ENCODE data around the gene SCRN2. TPM values are rescaled to one million over a fixed set of nuclear protein-coding genes. Genes with fewer than 3 reads are reported as not detected.
A peak's percentile ranks its signal among the peaks of the same experiment; 100 is the strongest.

The SCRN2 gene
- total and polyA plus RNA-seq, 2 of the 13 experiments (the other 11 are each of a cell fraction or from before 2014, with no cell fraction given), result 21.7 to 29.5 TPM

DNA sequence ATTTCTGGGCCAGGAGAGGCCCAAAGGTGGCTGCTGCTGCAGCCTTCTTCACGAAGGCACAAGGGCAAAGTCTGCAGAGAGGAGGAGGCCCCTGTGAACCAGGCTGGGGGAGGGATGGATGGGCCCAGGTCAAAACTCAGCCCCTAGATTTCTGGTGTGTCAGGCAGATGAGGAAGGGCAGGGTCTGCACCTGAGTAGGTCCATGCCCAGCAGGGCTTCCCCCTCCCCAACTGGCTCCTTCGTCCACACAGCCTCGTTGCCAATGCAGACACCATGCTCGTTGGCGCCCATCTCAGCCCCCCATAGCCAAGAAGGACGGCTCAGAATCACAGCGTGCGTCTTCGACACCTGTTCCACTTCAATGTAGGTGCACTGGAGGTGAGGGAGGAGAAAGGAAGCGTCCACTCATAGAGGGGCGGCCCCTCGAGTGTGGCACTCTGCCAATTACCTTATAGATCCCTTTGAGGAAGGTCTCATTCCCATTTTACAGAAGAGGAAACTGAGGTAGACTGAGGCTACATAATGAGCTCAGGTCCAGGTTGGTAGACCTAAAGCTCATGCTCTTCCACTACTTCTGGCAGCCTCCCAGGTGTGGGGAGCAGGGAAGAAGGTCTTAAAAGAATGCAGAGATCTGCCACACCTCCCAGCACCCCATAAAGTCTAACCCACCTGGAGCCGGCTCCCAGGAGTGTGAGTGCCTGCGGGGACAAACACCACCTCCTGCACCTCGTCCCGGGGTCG is 902 bp downstream of the SCRN2 start (continued):
- TF ChIP-seq, protein P1, sequence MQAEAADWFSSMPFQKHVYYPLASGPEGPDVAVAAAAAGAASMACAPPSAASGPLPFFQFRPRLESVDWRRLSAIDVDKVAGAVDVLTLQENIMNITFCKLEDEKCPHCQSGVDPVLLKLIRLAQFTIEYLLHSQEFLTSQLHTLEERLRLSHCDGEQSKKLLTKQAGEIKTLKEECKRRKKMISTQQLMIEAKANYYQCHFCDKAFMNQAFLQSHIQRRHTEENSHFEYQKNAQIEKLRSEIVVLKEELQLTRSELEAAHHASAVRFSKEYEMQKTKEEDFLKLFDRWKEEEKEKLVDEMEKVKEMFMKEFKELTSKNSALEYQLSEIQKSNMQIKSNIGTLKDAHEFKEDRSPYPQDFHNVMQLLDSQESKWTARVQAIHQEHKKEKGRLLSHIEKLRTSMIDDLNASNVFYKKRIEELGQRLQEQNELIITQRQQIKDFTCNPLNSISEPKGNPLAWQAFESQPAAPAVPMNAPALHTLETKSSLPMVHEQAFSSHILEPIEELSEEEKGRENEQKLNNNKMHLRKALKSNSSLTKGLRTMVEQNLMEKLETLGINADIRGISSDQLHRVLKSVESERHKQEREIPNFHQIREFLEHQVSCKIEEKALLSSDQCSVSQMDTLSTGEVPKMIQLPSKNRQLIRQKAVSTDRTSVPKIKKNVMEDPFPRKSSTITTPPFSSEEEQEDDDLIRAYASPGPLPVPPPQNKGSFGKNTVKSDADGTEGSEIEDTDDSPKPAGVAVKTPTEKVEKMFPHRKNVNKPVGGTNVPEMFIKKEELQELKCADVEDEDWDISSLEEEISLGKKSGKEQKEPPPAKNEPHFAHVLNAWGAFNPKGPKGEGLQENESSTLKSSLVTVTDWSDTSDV (CRISPR knock-in tag; IDR thresholded peaks at IDR 0.05), result no peak; the same call in 1 of the 2 replicates
- TF ChIP-seq RFXANK (CRISPR knock-in tag; IDR thresholded peaks at IDR 0.05), result no peak
- TF ChIP-seq ZNF678 (CRISPR knock-in tag; IDR thresholded peaks at IDR 0.05), result no peak
- no peak for TF ChIP-seq RBM39 (IDR thresholded peaks at IDR 0.05; ENCODE audit: low read depth, low read length, poor library complexity, severe bottlenecking)
- TF ChIP-seq ZBTB37 (CRISPR knock-in tag; IDR thresholded peaks at IDR 0.05), result no peak
- TF ChIP-seq ZBTB7A (CRISPR knock-in tag; IDR thresholded peaks at IDR 0.05), result peak; percentile 28; the same call in 1 of the 2 replicates
- no peak for TF ChIP-seq BHLHE40 (IDR thresholded peaks at IDR 0.05; ENCODE audit: low read length)

GRCh38 chr17:47839071-47839470 is 2.0 kb downstream of the SCRN2 start:
- TF ChIP-seq CEBPG (CRISPR knock-in tag; IDR thresholded peaks at IDR 0.05), result no peak
- TF ChIP-seq, protein P2, sequence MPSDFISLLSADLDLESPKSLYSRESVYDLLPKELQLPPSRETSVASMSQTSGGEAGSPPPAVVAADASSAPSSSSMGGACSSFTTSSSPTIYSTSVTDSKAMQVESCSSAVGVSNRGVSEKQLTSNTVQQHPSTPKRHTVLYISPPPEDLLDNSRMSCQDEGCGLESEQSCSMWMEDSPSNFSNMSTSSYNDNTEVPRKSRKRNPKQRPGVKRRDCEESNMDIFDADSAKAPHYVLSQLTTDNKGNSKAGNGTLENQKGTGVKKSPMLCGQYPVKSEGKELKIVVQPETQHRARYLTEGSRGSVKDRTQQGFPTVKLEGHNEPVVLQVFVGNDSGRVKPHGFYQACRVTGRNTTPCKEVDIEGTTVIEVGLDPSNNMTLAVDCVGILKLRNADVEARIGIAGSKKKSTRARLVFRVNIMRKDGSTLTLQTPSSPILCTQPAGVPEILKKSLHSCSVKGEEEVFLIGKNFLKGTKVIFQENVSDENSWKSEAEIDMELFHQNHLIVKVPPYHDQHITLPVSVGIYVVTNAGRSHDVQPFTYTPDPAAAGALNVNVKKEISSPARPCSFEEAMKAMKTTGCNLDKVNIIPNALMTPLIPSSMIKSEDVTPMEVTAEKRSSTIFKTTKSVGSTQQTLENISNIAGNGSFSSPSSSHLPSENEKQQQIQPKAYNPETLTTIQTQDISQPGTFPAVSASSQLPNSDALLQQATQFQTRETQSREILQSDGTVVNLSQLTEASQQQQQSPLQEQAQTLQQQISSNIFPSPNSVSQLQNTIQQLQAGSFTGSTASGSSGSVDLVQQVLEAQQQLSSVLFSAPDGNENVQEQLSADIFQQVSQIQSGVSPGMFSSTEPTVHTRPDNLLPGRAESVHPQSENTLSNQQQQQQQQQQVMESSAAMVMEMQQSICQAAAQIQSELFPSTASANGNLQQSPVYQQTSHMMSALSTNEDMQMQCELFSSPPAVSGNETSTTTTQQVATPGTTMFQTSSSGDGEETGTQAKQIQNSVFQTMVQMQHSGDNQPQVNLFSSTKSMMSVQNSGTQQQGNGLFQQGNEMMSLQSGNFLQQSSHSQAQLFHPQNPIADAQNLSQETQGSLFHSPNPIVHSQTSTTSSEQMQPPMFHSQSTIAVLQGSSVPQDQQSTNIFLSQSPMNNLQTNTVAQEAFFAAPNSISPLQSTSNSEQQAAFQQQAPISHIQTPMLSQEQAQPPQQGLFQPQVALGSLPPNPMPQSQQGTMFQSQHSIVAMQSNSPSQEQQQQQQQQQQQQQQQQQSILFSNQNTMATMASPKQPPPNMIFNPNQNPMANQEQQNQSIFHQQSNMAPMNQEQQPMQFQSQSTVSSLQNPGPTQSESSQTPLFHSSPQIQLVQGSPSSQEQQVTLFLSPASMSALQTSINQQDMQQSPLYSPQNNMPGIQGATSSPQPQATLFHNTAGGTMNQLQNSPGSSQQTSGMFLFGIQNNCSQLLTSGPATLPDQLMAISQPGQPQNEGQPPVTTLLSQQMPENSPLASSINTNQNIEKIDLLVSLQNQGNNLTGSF (CRISPR knock-in tag; IDR thresholded peaks at IDR 0.05), result no peak
- TF ChIP-seq ISX (CRISPR knock-in tag; conservative IDR thresholded peaks at IDR 0.05), result no peak
- no peak overlapping the region for H2AFZ ChIP-seq (ENCODE audit: low read length)
- WGBS (ENCODE audit: low lambda C conversion rate), result 94% methylated on average over 5 of the region's 5 CpGs
- peaks cover 64% of the 10 kb centered on the region for H3K4me1 ChIP-seq (ENCODE audit: insufficient read depth, low read length)
- DNase-seq (ENCODE audit: low spot score) (no peak), ATAC-seq (no peak), FAIRE-seq (no peak)
- CTCF ChIA-PET (ENCODE audit: low intra/inter-chr PET ratio, low total read pairs), result no interaction called here
- peaks cover 10% of the 10 kb centered on the region for H3K79me2 ChIP-seq (ENCODE audit: insufficient read depth, low read length)
- intact Hi-C loops (cut with micrococcal nuclease; ENCODE audit: unreplicated experiment) (no loop called here), in situ Hi-C loops (cut with HindIII; ENCODE audit: extremely low pct_ligation_motif_present, low pct_unique_long_range_greater_than_20kb) (no loop called here)
- H3K36me3 ChIP-seq (replicated peaks in 1 of 2; ENCODE audit: control insufficient read depth in 1 of 2, insufficient read depth in 2 of 2, low read length in 2 of 2), result no peaks in the 10 kb centered on the region; a peak in 2 of 5 replicates
- H3K27ac ChIP-seq (ENCODE audit: extremely low read length, insufficient read depth, low read length), result no peak overlapping the region
- peak overlapping the region; percentile 89; the same call in 1 of the 2 replicates for H3K4me2 ChIP-seq (ENCODE audit: low read depth, low read length)
- no peak overlapping the region for H3K9ac ChIP-seq (ENCODE audit: insufficient read depth, low read depth, low read length)
- H3K27me3 ChIP-seq (ENCODE audit: control insufficient read depth in 1 of 2, insufficient read depth in 2 of 2, low read length in 2 of 2), result no peaks in the 10 kb centered on the region; a peak in 1 of 5 replicates
- no peaks in the 10 kb centered on the region for H4K20me1 ChIP-seq (ENCODE audit: insufficient read depth, low read length)
- no TSS peak for BruUV-seq (replicated peaks)
- H3K9me3 ChIP-seq (ENCODE audit: low read length), result no peaks in the 10 kb centered on the region
- POLR2A ChIA-PET, result interaction anchor here (1.1 kb wide), 1 partner anchor 57 kb away, joined by 3 read pairs; the partner anchor contains the start of gene SP2
- no peak overlapping the region; a peak in 1 of 6 replicates for H3K4me3 ChIP-seq (replicated peaks in 1 of 3; ENCODE audit: insufficient read depth in 1 of 3, low read depth in 2 of 3, low read length in 3 of 3)

All from HepG2 (cell line).